Gastrocnemius medialis (tissue), 4 donors: ENCODE results near the gene TADA2A.

Source experiments
- POLR2A ChIP-seq, 2 donors: fragments of 450-650 bp; IDR thresholded peaks; one replicate each; pipeline ENCODE4 v1.6.1; 2017; ENCODE audit warnings: antibody characterized with exemption in 2 of 2, mild to moderate bottlenecking in 2 of 2, moderate library complexity in 2 of 2
- TF ChIP-seq, protein P1 (sequence below), 5 experiments: fragments of 450-650 bp in 3 of 5; fragments of 200-600 bp in 2 of 5; sonication (generic) in 2 of 5; IDR thresholded peaks in 4 of 5; conservative IDR thresholded peaks in 1 of 5; 1 replicate in 4 of 5; 2 replicates in 1 of 5; pipeline ENCODE4 v1.5.1; 2016 to 2019; ENCODE audit warnings: antibody characterized with exemption in 5 of 5, mild to moderate bottlenecking in 3 of 5, moderate library complexity in 3 of 5

DNA sequence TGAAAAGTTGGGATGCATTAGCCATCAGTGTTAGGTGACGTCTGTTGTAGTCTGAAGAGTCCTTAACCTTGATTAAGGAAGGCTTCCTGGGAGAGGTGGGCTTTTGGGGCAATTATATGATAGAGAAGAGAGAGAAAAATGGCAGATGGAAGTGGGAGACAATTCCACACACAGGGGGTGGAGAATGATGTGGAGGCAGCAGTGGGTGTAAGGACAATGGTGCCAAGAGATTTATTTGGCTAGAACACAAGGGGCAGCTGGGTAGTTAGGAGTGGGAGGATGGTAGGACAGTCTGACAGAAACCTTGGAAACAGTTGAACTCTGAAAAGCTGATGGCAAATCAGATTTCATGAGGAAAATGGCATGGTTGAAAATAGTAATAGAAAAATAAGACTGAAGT, 72.3 kb downstream of the TADA2A start:
- TF ChIP-seq POLR2A (IDR thresholded peaks at IDR 0.05) = no peak
- TF ChIP-seq, protein P1, sequence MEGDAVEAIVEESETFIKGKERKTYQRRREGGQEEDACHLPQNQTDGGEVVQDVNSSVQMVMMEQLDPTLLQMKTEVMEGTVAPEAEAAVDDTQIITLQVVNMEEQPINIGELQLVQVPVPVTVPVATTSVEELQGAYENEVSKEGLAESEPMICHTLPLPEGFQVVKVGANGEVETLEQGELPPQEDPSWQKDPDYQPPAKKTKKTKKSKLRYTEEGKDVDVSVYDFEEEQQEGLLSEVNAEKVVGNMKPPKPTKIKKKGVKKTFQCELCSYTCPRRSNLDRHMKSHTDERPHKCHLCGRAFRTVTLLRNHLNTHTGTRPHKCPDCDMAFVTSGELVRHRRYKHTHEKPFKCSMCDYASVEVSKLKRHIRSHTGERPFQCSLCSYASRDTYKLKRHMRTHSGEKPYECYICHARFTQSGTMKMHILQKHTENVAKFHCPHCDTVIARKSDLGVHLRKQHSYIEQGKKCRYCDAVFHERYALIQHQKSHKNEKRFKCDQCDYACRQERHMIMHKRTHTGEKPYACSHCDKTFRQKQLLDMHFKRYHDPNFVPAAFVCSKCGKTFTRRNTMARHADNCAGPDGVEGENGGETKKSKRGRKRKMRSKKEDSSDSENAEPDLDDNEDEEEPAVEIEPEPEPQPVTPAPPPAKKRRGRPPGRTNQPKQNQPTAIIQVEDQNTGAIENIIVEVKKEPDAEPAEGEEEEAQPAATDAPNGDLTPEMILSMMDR (IDR thresholded peaks at IDR 0.05 in 4 of 5, conservative IDR thresholded peaks at IDR 0.05 in 1 of 5) = no peak
